Gastroesophageal sphincter (tissue), 3 donors: ENCODE results near the gene CCDC47.

Source experiments
- CTCF ChIP-seq, 4 experiments: fragments of 200-600 bp in 2 of 4; fragments of 450-650 bp in 2 of 4; sonication (generic) in 1 of 4; IDR thresholded peaks; one replicate each; pipeline ENCODE4 v1.5.1; 2017 to 2019; ENCODE audit warnings: antibody characterized with exemption in 4 of 4, mild to moderate bottlenecking in 2 of 4, moderate library complexity in 2 of 4
- EP300 ChIP-seq: sonication (generic); formaldehyde crosslinking; IDR thresholded peaks from one replicate; pipeline ENCODE4 v1.6.1; 2017; ENCODE audit warnings: antibody characterized with exemption, mild to moderate bottlenecking
- POLR2A ChIP-seq, 2 donors: fragments of 450-650 bp; IDR thresholded peaks; one replicate each; pipeline ENCODE4 v1.6.1; 2017; ENCODE audit warnings: antibody characterized with exemption in 2 of 2, mild to moderate bottlenecking in 2 of 2, moderate library complexity in 1 of 2
- POLR2AphosphoS5 ChIP-seq: sonication (generic); formaldehyde crosslinking; IDR thresholded peaks from one replicate; pipeline ENCODE4 v1.6.1; 2017; ENCODE audit warnings: antibody characterized with exemption

GRCh38 chr17:63816123-63816522 lies 42.7 kb upstream of the CCDC47 start:
- TF ChIP-seq CTCF (IDR thresholded peaks at IDR 0.05) (no peak), POLR2A (IDR thresholded peaks at IDR 0.05) (no peak), POLR2AphosphoS5 (no peak), EP300 (no peak)
